GM20000 (cell line): ENCODE measurements around the gene FETUB.

Experiments
- DNase-seq: peaks from one replicate; pipeline ENCODE4 v3.0.0; 2012; ENCODE audit warnings: low spot score
- TF ChIP-seq, protein P1 (sequence below): IDR thresholded peaks from 2 replicates; pipeline ENCODE4 v1.5.1; 2012; ENCODE audit warnings: mild to moderate bottlenecking, control low read depth; ENCODE audit errors: extremely low read depth, missing control alignments

FETUB gene

DNA sequence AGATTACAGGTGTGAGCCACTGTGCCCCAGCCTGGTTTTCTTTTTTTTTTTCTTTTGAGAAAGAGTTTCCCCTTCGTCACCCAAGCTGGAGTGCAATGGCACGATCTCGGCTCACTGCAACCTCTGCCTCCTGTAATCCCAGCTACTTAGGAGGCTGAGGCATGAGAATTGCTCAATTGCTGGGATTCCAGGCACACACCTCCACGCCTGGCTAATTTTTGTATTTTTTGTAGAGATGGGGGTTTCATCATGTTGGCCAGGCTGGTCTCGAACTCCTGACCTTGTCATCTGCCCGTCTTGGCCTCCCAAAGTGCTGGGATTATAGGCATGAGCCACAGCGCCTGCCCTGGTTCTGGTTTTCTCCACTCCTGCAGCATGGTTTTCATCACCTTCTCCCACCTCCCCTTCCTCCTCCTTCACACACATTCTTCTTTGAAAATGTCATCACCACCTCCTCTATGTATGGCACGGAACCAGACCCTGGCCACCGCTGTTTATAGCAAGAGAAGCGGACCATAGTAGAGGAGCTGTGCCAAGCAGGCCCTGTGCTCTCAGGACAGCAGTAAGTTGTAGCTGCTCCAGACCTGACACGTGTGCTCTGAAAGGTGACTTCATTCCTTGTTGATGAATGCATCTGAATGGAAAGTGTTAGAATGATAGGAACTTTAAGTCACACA is 42.0 kb upstream of the FETUB start:
- DNase-seq = no peak

DNA sequence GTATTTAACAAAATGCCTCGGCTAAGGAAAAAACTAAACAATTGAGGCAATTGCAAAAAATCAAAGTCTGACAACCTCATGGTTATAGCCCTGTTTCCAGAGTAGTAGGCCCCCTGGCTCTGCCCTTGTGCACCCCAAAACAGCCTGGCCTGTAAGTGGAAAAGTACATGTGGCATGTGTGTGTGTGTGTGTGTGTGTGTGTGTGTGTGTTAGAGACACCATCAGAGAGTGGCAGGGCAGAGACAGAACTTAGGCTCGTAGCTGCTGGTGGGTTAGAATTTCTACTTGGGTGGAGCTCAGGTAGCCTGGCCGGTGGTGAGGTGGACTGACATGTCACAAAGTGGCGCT is 41.4 kb upstream of the FETUB start:
- DNase-seq = no peak
- TF ChIP-seq, protein P1, sequence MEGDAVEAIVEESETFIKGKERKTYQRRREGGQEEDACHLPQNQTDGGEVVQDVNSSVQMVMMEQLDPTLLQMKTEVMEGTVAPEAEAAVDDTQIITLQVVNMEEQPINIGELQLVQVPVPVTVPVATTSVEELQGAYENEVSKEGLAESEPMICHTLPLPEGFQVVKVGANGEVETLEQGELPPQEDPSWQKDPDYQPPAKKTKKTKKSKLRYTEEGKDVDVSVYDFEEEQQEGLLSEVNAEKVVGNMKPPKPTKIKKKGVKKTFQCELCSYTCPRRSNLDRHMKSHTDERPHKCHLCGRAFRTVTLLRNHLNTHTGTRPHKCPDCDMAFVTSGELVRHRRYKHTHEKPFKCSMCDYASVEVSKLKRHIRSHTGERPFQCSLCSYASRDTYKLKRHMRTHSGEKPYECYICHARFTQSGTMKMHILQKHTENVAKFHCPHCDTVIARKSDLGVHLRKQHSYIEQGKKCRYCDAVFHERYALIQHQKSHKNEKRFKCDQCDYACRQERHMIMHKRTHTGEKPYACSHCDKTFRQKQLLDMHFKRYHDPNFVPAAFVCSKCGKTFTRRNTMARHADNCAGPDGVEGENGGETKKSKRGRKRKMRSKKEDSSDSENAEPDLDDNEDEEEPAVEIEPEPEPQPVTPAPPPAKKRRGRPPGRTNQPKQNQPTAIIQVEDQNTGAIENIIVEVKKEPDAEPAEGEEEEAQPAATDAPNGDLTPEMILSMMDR = no peak

More for the DNA sequence above, 42.0 kb upstream of the FETUB start:
- TF ChIP-seq, protein P1 = no peak

DNA sequence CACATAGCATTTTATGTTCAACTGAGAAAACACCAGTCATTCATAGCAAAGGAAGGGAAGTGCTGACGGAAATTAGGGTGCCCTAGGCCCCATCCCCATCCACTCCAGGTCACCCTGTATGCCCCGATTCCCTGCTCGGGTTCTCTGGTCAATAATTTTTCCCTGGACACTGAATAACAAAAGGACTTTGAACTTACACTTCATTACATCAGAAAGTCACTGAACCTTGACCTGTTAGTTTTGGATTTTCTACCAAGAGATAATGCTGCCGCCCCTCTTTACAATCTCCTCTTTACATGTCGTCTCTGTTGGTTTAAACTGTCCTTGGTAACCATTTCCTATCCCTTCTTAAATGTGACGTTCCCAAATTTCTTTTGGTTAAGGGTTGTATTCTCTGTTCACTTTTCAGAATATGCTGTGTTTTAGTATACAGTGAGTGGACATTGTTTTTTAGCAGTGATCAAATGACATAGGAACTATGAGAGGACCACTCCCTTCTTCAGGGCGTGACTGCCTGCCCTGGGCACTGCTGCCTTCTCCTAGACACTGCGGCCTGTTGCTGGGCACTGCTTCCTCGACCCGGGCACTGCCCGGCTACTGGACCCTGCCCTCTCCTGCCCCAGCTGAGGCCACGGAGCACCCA is 40.9 kb upstream of the FETUB start:
- DNase-seq = no peak
- TF ChIP-seq, protein P1 = no peak

DNA sequence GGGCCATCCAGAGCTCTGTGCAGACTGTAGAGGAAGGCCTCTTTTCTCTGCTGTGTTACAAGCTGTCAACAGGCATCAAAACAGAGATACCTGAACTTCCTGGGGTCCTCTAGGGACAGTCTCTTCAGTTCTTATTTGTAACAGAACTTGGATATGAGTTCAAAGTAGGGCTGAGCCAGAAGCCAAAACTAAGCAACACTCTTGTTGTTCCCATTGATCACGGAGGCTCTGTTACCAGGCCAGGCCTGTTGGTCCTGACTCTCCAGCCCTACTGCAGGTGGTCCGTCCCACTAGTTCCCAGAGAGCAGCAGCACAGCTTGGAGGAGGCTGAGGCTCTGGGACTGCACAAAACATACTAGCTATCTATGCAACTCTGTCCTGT is 40.4 kb upstream of the FETUB start:
- DNase-seq = no peak
- TF ChIP-seq, protein P1 = no peak

DNA sequence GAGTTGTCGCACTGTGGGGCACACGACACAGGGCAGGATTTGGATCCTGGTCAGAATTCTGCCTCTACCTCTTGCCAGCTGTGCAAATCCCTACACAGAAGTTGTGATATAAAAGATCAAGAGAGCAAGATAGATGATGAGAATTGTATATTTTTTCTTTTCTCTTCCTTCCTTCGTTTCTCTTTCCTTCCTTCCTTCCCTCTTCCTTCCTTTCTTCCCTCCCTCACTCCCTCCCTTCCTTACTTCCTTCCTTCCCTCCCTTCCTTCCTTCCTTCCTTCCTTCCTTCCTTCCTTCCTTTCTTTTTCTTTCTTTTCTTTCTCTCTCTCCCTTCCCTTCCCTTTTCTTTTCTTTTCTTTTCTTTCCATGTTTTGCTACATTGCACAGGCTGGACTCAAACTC is 39.3 kb upstream of the FETUB start:
- TF ChIP-seq, protein P1 = no peak
- no peak for DNase-seq

DNA sequence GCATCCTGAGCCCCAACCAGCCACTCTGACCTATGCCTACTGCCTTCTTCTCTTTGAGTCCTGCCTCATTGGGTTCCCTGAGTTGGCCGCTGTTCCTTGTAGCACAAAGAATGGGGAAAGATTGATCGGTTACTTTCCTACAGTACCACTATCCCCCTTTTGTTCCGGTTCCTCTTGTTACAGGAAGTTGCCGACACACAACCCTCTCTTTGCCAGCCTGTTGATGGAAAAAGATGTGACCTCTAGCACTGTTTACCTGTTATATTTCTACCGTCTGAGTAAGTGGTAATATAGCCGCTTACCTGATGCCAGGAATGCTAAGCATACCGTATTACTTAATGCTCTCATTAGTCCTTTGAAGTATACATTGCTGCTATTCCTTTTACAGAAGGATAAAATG is 37.0 kb upstream of the FETUB start:
- TF ChIP-seq, protein P1 = no peak
- no peak for DNase-seq

DNA sequence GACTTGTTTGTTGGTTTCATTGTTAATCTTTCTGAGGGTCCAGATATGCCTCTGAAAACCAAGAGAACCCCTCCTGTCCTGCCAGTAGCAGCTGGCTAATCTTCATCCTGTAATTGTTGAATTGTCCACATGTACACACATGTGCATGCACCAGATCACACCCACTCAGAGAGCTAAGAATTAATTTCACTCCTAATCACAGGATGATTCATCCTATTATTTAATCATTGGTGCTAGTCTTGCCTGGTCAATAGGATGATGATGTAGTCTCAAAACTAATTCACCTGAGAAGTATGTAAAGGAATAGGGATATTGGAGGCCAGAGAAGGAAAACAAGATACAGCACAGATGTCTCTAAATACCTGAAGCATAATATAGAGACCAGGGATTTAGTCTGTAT is 35.1 kb upstream of the FETUB start:
- no peak for DNase-seq
- TF ChIP-seq, protein P1 = no peak
